Endothelial cell of umbilical vein (primary cell): ENCODE measurements around the gene BCR.

ENCODE experiments used
- CTCF ChIP-seq, 2 donors: IDR thresholded peaks; 1 replicate in 1 of 2; 2 replicates in 1 of 2; pipeline ENCODE4 v1.5.1; 2011; ENCODE audit warnings: low read length in 2 of 2, mild to moderate bottlenecking in 2 of 2, moderate library complexity in 2 of 2, control low read depth in 1 of 2, inconsistent platforms in 1 of 2, low read depth in 1 of 2; ENCODE audit not compliant: insufficient read depth in 1 of 2; ENCODE audit errors: extremely low read depth in 1 of 2
- EZH2 ChIP-seq: IDR thresholded peaks from 2 replicates; pipeline ENCODE4 v1.6.1; 2012; ENCODE audit warnings: borderline replicate concordance, low read depth, mild to moderate bottlenecking, moderate library complexity, low read length, inconsistent platforms; ENCODE audit not compliant: severe bottlenecking
- FOS ChIP-seq: IDR thresholded peaks from 2 replicates; pipeline ENCODE4 v1.6.1; 2011; ENCODE audit warnings: mild to moderate bottlenecking, low read length, moderate library complexity, borderline replicate concordance; ENCODE audit not compliant: insufficient read depth
- GATA2 ChIP-seq: IDR thresholded peaks from 2 replicates; pipeline ENCODE4 v1.7.0; 2011; ENCODE audit warnings: low read depth, mild to moderate bottlenecking, moderate library complexity, mixed read lengths, low read length; ENCODE audit not compliant: insufficient read length, insufficient read depth
- JUN ChIP-seq: IDR thresholded peaks from 2 replicates; pipeline ENCODE4 v1.6.1; 2011; ENCODE audit warnings: borderline replicate concordance, low read depth; ENCODE audit not compliant: insufficient read length, insufficient read depth
- MAX ChIP-seq: IDR thresholded peaks from 2 replicates; pipeline ENCODE4 v1.6.1; 2011; ENCODE audit not compliant: insufficient read depth, insufficient read length
- MYC ChIP-seq: IDR thresholded peaks from one replicate; pipeline ENCODE4 v1.6.1; 2011; ENCODE audit warnings: mild to moderate bottlenecking, low read depth, low read length
- POLR2A ChIP-seq: IDR thresholded peaks from 2 replicates; pipeline ENCODE4 v1.6.1; 2012; ENCODE audit warnings: low read depth, mild to moderate bottlenecking, control low read depth, low read length
- POLR2AphosphoS5 ChIP-seq: IDR thresholded peaks from 2 replicates; pipeline ENCODE4 v1.6.1; 2012; ENCODE audit warnings: low read depth, mild to moderate bottlenecking, control low read depth, low read length, moderate library complexity; ENCODE audit not compliant: insufficient read depth

- TF ChIP-seq EZH2, result no peak
- no peak for TF ChIP-seq POLR2A
- no peak for TF ChIP-seq CTCF (IDR thresholded peaks at IDR 0.05; ENCODE audit: extremely low read depth in 1 of 2, insufficient read depth in 1 of 2, low read depth in 1 of 2, low read length in 2 of 2)
- TF ChIP-seq MAX, result no peak
- TF ChIP-seq FOS, result no peak
- TF ChIP-seq POLR2AphosphoS5, result no peak
- TF ChIP-seq GATA2, result no peak
- TF ChIP-seq JUN, result no peak
- no peak for TF ChIP-seq MYC
These were observed 30.5 kb upstream of the BCR start for GRCh38 chr22:23149743-23150238.
